H1 (cell line): ENCODE results near the gene MYO7B. TPM values are rescaled to one million over a fixed set of nuclear protein-coding genes. Genes with fewer than 3 reads are reported as not detected.

Experiments
- CTCF ChIA-PET: fragments of 300-600 bp; sonication (Branson Sonifier 250); formaldehyde crosslinking; loops from one replicate; lab custom pipeline; 2021; ENCODE audit not compliant: partially characterized antibody; lab: Charles Lee
- POLR2A ChIA-PET: fragments of 300-600 bp; sonication (Branson Sonifier 250); formaldehyde crosslinking; loops from one replicate; lab custom pipeline; 2021; ENCODE audit warnings: inconsistent platforms; ENCODE audit not compliant: partially characterized antibody; lab: Charles Lee
- DNase-seq, 2 experiments: peaks; one replicate each; pipeline versions ENCODE4 v3.0.0 to v3.0.0-alpha.2; 2010 to 2022; ENCODE audit warnings: low spot score in 2 of 2, low read depth in 1 of 2, mixed read lengths in 1 of 2
- FAIRE-seq: peaks from 2 replicates; lab custom pipeline; 2011; peaks lifted over from hg19 to GRCh38; lab: Jason Lieb, UNC
- H2AFZ ChIP-seq: 2 replicates; pipeline ENCODE4 v1.8.1; 2012; ENCODE audit warnings: low read length, inconsistent platforms
- H2AK5ac ChIP-seq: 2 replicates; pipeline ENCODE4 v1.6.1; 2013; ENCODE audit warnings: low read depth, low read length
- H2BK120ac ChIP-seq: replicated peaks from 2 replicates; pipeline ENCODE3; 2013; ENCODE audit warnings: low read depth, low read length, inconsistent platforms
- H2BK12ac ChIP-seq: 2 replicates; pipeline ENCODE4 v1.6.1; 2013; ENCODE audit warnings: low read depth, low read length
- H2BK15ac ChIP-seq: 2 replicates; pipeline ENCODE4 v1.6.1; 2013; ENCODE audit warnings: low read length
- H2BK20ac ChIP-seq: 2 replicates; pipeline ENCODE4 v1.6.1; 2013; ENCODE audit warnings: low read length
- H2BK5ac ChIP-seq: 2 replicates; pipeline ENCODE4 v1.6.1; 2013; ENCODE audit warnings: low read depth, low read length
- H3K14ac ChIP-seq: 2 replicates; pipeline ENCODE4 v1.6.1; 2013; ENCODE audit warnings: inconsistent platforms; ENCODE audit not compliant: insufficient read length
- H3K18ac ChIP-seq: 2 replicates; pipeline ENCODE4 v1.6.1; 2013; ENCODE audit warnings: low read length; ENCODE audit errors: extremely low read depth
- H3K23ac ChIP-seq: 2 replicates; pipeline ENCODE4 v1.6.1; 2013; ENCODE audit warnings: inconsistent platforms; ENCODE audit not compliant: insufficient read length
- H3K23me2 ChIP-seq: 2 replicates; pipeline ENCODE4 v1.6.1; 2013; ENCODE audit warnings: low read depth, low read length
- H3K27ac ChIP-seq: 2 replicates; pipeline ENCODE4 v1.6.1; 2011; ENCODE audit warnings: low read depth, low read length, inconsistent platforms
- H3K27me3 ChIP-seq, 4 experiments: replicated peaks in 1 of 4; 1 replicate in 1 of 4; 2 replicates in 3 of 4; pipeline versions ENCODE4 v1.6.1 to v1.8.1; 2011 to 2013; ENCODE audit warnings: low read length in 3 of 4, mild to moderate bottlenecking in 3 of 4, inconsistent platforms in 2 of 4, mixed read lengths in 2 of 4, moderate library complexity in 1 of 4; ENCODE audit not compliant: control insufficient read depth in 3 of 4, insufficient read depth in 3 of 4; ENCODE audit errors: extremely low read depth in 1 of 4
- H3K36me3 ChIP-seq, 4 experiments: 2 replicates each; pipeline versions ENCODE4 v1.6.1 to v1.8.1; 2011 to 2013; ENCODE audit warnings: mild to moderate bottlenecking in 4 of 4, low read length in 3 of 4, moderate library complexity in 2 of 4, control low read depth in 1 of 4, inconsistent platforms in 1 of 4; ENCODE audit not compliant: insufficient read depth in 4 of 4, control insufficient read depth in 2 of 4
- H3K4ac ChIP-seq: replicated peaks from 2 replicates; pipeline ENCODE3; 2013; ENCODE audit warnings: low read length, low read depth, mixed read lengths, inconsistent platforms; ENCODE audit not compliant: insufficient read length
- H3K4me1 ChIP-seq, 4 experiments: replicated peaks in 1 of 4; 1 replicate in 1 of 4; 2 replicates in 3 of 4; pipeline versions ENCODE4 v1.6.1 to v1.8.1; 2011 to 2013; ENCODE audit warnings: low read length in 3 of 4, inconsistent platforms in 2 of 4, mixed read lengths in 1 of 4; ENCODE audit not compliant: insufficient read depth in 4 of 4, control insufficient read depth in 3 of 4
- H3K4me2 ChIP-seq, 2 experiments: 2 replicates each; pipeline versions ENCODE4 v1.6.1 to v1.8.1; 2011 to 2013; ENCODE audit warnings: low read depth in 2 of 2, low read length in 2 of 2, control low read depth in 1 of 2, inconsistent platforms in 1 of 2, mild to moderate bottlenecking in 1 of 2; ENCODE audit not compliant: insufficient read depth in 1 of 2
- H3K4me3 ChIP-seq, 4 experiments: fragments of 200-600, 300-600 bp in 1 of 4; sonication (generic), shearing (Covaris generic), sonication (Bioruptor Twin) in 1 of 4; 2 replicates each; pipeline versions ENCODE4 v1.5.1 to v1.8.1; 2011 to 2016; ENCODE audit warnings: low read length in 4 of 4, low read depth in 3 of 4, control low read depth in 2 of 4, inconsistent platforms in 2 of 4, mild to moderate bottlenecking in 2 of 4, mixed read lengths in 1 of 4, moderate library complexity in 1 of 4; ENCODE audit not compliant: insufficient read depth in 2 of 4; ENCODE audit errors: extremely low read depth in 1 of 4
- H3K56ac ChIP-seq: replicated peaks from 2 replicates; pipeline ENCODE3; 2013; ENCODE audit warnings: low read depth, mild to moderate bottlenecking, mixed read lengths, low read length, inconsistent platforms; ENCODE audit not compliant: insufficient read length
- H3K79me1 ChIP-seq: 2 replicates; pipeline ENCODE4 v1.6.1; 2013; ENCODE audit warnings: low read depth, low read length, control low read depth
- H3K79me2 ChIP-seq, 2 experiments: 2 replicates each; pipeline versions ENCODE4 v1.6.1 to v1.8.1; 2012 to 2013; ENCODE audit warnings: low read length in 2 of 2, mild to moderate bottlenecking in 2 of 2, inconsistent platforms in 1 of 2; ENCODE audit not compliant: insufficient read depth in 2 of 2, control insufficient read depth in 1 of 2
- H3K9ac ChIP-seq, 4 experiments: replicated peaks in 1 of 4; 1 replicate in 1 of 4; 2 replicates in 3 of 4; pipeline versions ENCODE4 v1.6.1 to v1.8.1; 2011 to 2013; ENCODE audit warnings: low read depth in 3 of 4, low read length in 3 of 4, control low read depth in 2 of 4, mild to moderate bottlenecking in 2 of 4, moderate library complexity in 2 of 4, inconsistent platforms in 1 of 4; ENCODE audit errors: extremely low read depth in 1 of 4
- H3K9me3 ChIP-seq, 2 experiments: 2 replicates each; pipeline versions ENCODE4 v1.6.1 to v1.8.1; 2012 to 2013; ENCODE audit warnings: mild to moderate bottlenecking in 2 of 2, moderate library complexity in 2 of 2, control low read depth in 1 of 2, inconsistent platforms in 1 of 2, low read depth in 1 of 2, low read length in 1 of 2, mixed read lengths in 1 of 2; ENCODE audit not compliant: insufficient read depth in 2 of 2
- H4K20me1 ChIP-seq, 2 experiments: replicated peaks in 1 of 2; 2 replicates each; pipeline versions ENCODE3 to v1.8.1; 2011 to 2013; ENCODE audit warnings: inconsistent platforms in 2 of 2, low read length in 2 of 2, mild to moderate bottlenecking in 1 of 2; ENCODE audit not compliant: insufficient read depth in 2 of 2, control insufficient read depth in 1 of 2
- H4K5ac ChIP-seq: 2 replicates; pipeline ENCODE4 v1.6.1; 2013; ENCODE audit warnings: low read length, low read depth, mixed read lengths, inconsistent platforms; ENCODE audit not compliant: insufficient read length
- H4K8ac ChIP-seq: 2 replicates; pipeline ENCODE4 v1.8.0; 2013; ENCODE audit warnings: mild to moderate bottlenecking, moderate library complexity, low read length, inconsistent platforms; ENCODE audit not compliant: insufficient read depth; ENCODE audit errors: extremely low read depth
- H4K91ac ChIP-seq: replicated peaks from 2 replicates; pipeline ENCODE3; 2013; ENCODE audit warnings: low read length, mixed read lengths, inconsistent platforms; ENCODE audit not compliant: insufficient read length
- EGR1 ChIP-seq: IDR thresholded peaks from 2 replicates; pipeline ENCODE4 v1.6.1; 2011; ENCODE audit warnings: low read depth, low read length, borderline replicate concordance
- EZH2 ChIP-seq: fragments of 200-600 bp; sonication (generic); IDR thresholded peaks from 2 replicates; pipeline ENCODE4 v1.7.1; 2012; ENCODE audit warnings: low read depth, mild to moderate bottlenecking, moderate library complexity, low read length, inconsistent platforms; ENCODE audit not compliant: severe bottlenecking
- SUZ12 ChIP-seq: fragments of 200-600 bp; sonication (generic); IDR thresholded peaks from 2 replicates; pipeline ENCODE4 v1.6.1; 2012; ENCODE audit warnings: mild to moderate bottlenecking, inconsistent platforms, low read length, moderate library complexity, mixed read lengths
- WGBS, 2 experiments: shearing (Covaris generic) in 1 of 2; methylation state at CpG; one replicate each; pipeline versions ENCODE4 v1.1.6 to v1.1.7; 2013 to 2015; ENCODE audit warnings: low lambda C conversion rate in 2 of 2, mixed read lengths in 2 of 2, inconsistent platforms in 1 of 2, low coverage in 1 of 2, missing lambda C conversion rate in 1 of 2; ENCODE audit not compliant: insufficient replicate concordance in 2 of 2, insufficient coverage in 1 of 2, insufficient read length in 1 of 2; ENCODE audit errors: extremely low coverage in 1 of 2, missing lambda C conversion rate in 1 of 2; 5-methylcytosine and 5-hydroxymethylcytosine counted together
- polyA plus RNA-seq, 7 experiments: library from polyadenylated mRNA; depleted of rRNA in 3 of 7; stranded (reverse) in 5 of 7; unstranded in 2 of 7; fragments of >200 nt in 5 of 7; fragments of 200-250 nt in 2 of 7; gene quantifications; 1 replicate in 5 of 7; 2 replicates in 1 of 7; 4 replicates in 1 of 7; pipeline versions ENCODE4 v1.2.1 to v1.2.3, GENCODE V29; 2011 to 2013; ENCODE audit warnings: missing spikeins in 2 of 7, mixed read lengths in 2 of 7
- total RNA-seq: library from RNA; stranded (reverse); fragmentation: NEBNext Ultra II Directional; extraction: Animal tissue kit (Norgen Biotek cat#: 25700); gene quantifications from 2 replicates; pipeline ENCODE4 v1.2.1, GENCODE V29; 2021

The MYO7B gene
- total and polyA plus RNA-seq, 2 of the 8 experiments (the other 6 are each of a cell fraction or from before 2014, with no cell fraction given), result not detected

DNA sequence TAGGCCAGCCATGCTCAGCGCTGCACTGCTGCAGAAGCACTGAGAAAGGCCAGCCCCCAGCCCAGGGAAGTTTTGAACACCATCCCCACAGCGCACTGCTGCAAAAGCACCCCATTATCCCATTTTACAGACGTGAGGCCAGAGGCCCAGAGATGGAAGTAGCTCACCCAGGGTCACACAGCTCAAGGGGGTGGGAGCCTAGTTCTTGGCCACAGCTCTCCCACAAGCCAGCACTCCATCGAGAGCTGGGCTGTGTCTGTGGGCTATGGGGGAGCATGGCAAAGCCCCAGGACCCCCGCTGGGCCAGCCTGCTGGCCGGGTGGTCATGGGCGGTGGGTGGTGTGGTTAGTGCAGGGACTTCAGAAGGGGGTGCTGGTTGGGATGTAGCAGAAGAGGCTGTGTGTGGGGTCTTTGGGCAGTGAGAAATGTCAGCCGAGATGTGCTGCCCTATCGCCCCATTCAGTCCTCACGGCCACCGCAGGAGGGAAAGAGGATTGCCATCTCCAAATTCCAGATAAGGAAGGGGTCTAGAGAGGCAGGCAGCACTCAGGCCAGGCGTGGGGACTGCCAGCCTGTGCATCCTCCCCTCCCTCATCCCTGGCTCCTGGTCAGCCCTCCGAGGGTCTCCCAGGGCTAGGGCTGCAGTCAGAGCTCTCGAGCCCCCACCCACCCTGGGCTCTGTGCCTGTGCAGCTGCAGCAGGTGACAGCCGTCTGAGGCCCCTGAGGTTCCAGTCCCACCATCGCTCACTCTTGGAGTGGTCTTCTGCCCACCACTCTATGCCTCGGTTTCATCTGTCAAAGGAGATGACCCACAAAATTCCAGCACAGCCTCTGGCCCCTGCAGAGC lies 93.5 kb downstream of the MYO7B start:
- POLR2A ChIA-PET, result no interaction called here
- no peak overlapping the region for H2BK120ac ChIP-seq

More for the DNA sequence above, 93.5 kb downstream of the MYO7B start:
- Histone ChIP-seq H3K36me3 (no peaks in the 10 kb centered on the region), H3K9me3 (no peaks in the 10 kb centered on the region), H2BK12ac (no peak overlapping the region), H3K4me2 (no peak overlapping the region), H2BK20ac (no peak overlapping the region), H3K27me3 (no peaks in the 10 kb centered on the region), H2BK5ac (no peak overlapping the region), H3K23me2 (no peaks in the 10 kb centered on the region), H3K27ac (no peak overlapping the region), H4K8ac (no peak overlapping the region), H2AK5ac (no peak overlapping the region), H4K91ac (no peak overlapping the region), H3K18ac (no peak overlapping the region), H3K4me1 (no peaks in the 10 kb centered on the region), H3K79me1 (no peaks in the 10 kb centered on the region), H2BK15ac (no peak overlapping the region), H3K56ac (no peak overlapping the region), H3K14ac (no peak overlapping the region), H3K9ac (no peak overlapping the region), H3K79me2 (no peaks in the 10 kb centered on the region), H2AFZ (no peak overlapping the region), H4K5ac (no peak overlapping the region), H4K20me1 (no peaks in the 10 kb centered on the region), H3K4ac (no peak overlapping the region), H3K23ac (no peak overlapping the region), H3K4me3 (no peak overlapping the region)
- FAIRE-seq (no peak), DNase-seq (no peak)
- TF ChIP-seq EZH2, result no peak
- no peak for TF ChIP-seq EGR1
- TF ChIP-seq SUZ12, result no peak
- CTCF ChIA-PET, result interaction anchor here (0.7 to 6.4 kb wide), 7 partner anchors 11 to 25 kb away, joined by 3 to 50 read pairs (median 3); no protein-coding TSS in a partner anchor
- 85% methylated on average over 16 of the region's 17 CpGs; no CpG with 5 or more reads in 1 of the 2 experiments for WGBS, 2 experiments
